D721Med (cell line): Measurements from ENCODE around the gene GHRH.

Experiments used
- DNase-seq: peaks from one replicate; pipeline ENCODE4 v3.0.0; 2011; ENCODE audit warnings: low spot score; ENCODE audit not compliant: insufficient read length
- FAIRE-seq: peaks from 2 replicates; lab custom pipeline; 2011; peaks lifted over from hg19 to GRCh38; lab: Jason Lieb, UNC
- CTCF ChIP-seq: IDR thresholded peaks from 2 replicates; pipeline ENCODE4 v1.5.1; 2012; ENCODE audit warnings: mild to moderate bottlenecking, control low read depth; ENCODE audit not compliant: insufficient read depth; ENCODE audit errors: missing control alignments

Gene GHRH

GRCh38 chr20:37297066-37297736 lies 35.6 kb upstream of the GHRH start:
- no peak for TF ChIP-seq CTCF
- FAIRE-seq (no peak), DNase-seq (no peak)

- FAIRE-seq = no peak
- DNase-seq = no peak
- TF ChIP-seq CTCF = no peak
Observed at GRCh38 chr20:37296371-37296770, 34.8 kb upstream of the GHRH start.

- DNase-seq = no peak
- no peak for TF ChIP-seq CTCF
- FAIRE-seq = no peak
Observed at GRCh38 chr20:37295595-37295994, 34.0 kb upstream of the GHRH start.

- no peak for DNase-seq
- no peak for FAIRE-seq
Observed at GRCh38 chr20:37295001-37295400, 33.4 kb upstream of the GHRH start.

GRCh38 chr20:37294262-37294981 lies 32.8 kb upstream of the GHRH start:
- no peak for TF ChIP-seq CTCF
- DNase-seq = no peak
- no peak for FAIRE-seq

More at GRCh38 chr20:37295001-37295400, 33.4 kb upstream of the GHRH start:
- TF ChIP-seq CTCF = no peak

- FAIRE-seq (no peak), DNase-seq (no peak)
- TF ChIP-seq CTCF = no peak
Observed at GRCh38 chr20:37293301-37293943, 31.8 kb upstream of the GHRH start.
